Fibroblast of the aortic adventitia (primary cell): ENCODE measurements around the gene ARHGDIG. TPM values are rescaled to one million over a fixed set of nuclear protein-coding genes. Genes with fewer than 3 reads are reported as not detected.
"Not testable (repeated sequence)": the region's sequence is repeated elsewhere in the genome, so short reads cannot be mapped to it uniquely, and the experiment has no call there.

ENCODE experiments used
- DNase-seq: peaks from one replicate; pipeline ENCODE4 v3.0.0-alpha.2; 2010; ENCODE audit warnings: low read depth
- H3K4me3 ChIP-seq: 2 replicates; pipeline ENCODE4 v1.5.1; 2011; ENCODE audit warnings: low read depth, mild to moderate bottlenecking, control low read depth, low read length, moderate library complexity
- CTCF ChIP-seq: IDR thresholded peaks from 2 replicates; pipeline ENCODE4 v1.5.1; 2011; ENCODE audit warnings: mild to moderate bottlenecking, low read length, control low read depth, inconsistent platforms; ENCODE audit not compliant: insufficient read depth
- total RNA-seq: library from RNA; depleted of rRNA; stranded (reverse); fragments of >200 nt; gene quantifications from 2 replicates; pipeline ENCODE4 v1.2.3, GENCODE V29; 2012; ENCODE audit warnings: low replicate concordance

Gene ARHGDIG
- total RNA-seq, 1 donor = 1.6 TPM

GRCh38 chr16:266258-267164 lies 13.9 kb upstream of the ARHGDIG start:
- no peak for TF ChIP-seq CTCF
- no peak overlapping the region for H3K4me3 ChIP-seq
- no peak for DNase-seq

- not testable (repeated sequence) for DNase-seq, H3K4me3 ChIP-seq
Observed at GRCh38 chr16:267562-267961, 12.8 kb upstream of the ARHGDIG start.

- no peak for TF ChIP-seq CTCF
- DNase-seq = no peak
- no peak overlapping the region for H3K4me3 ChIP-seq
Observed at GRCh38 chr16:268141-269053, 12.0 kb upstream of the ARHGDIG start.

GRCh38 chr16:269061-269796 lies 11.2 kb upstream of the ARHGDIG start:
- no peak for DNase-seq
- no peak for TF ChIP-seq CTCF
- H3K4me3 ChIP-seq = no peak overlapping the region

GRCh38 chr16:270381-271255 lies 9.8 kb upstream of the ARHGDIG start:
- no peak for TF ChIP-seq CTCF
- H3K4me3 ChIP-seq = no peak overlapping the region
- DNase-seq = no peak

GRCh38 chr16:272633-273546 lies 7.5 kb upstream of the ARHGDIG start:
- no peak for TF ChIP-seq CTCF
- H3K4me3 ChIP-seq = no peak overlapping the region
- DNase-seq = no peak
